T-helper 2 cell treated with Interferon-gamma antibody and Interleukin-4, amounts not matched to agents 100 ng/mL and 5 ng/mL, for 36 hours (primary cell): ENCODE data around the gene CYRIA. TPM values are rescaled to one million over a fixed set of nuclear protein-coding genes. Genes with fewer than 3 reads are reported as not detected.

Source experiments
- intact Hi-C: fragments of 100-400 bp; cut with micrococcal nuclease; formaldehyde crosslinking; loops from one replicate; pipeline ENCODE4 v1.15.1; 2023
- total RNA-seq: library from RNA; stranded (reverse); gene quantifications from 2 replicates; pipeline ENCODE4 v1.2.3, GENCODE V29; 2022

CYRIA gene
- total RNA-seq, 1 donor from 2014 or later: 0.70 TPM

GRCh38 chr2:16629770-16630169 is 35.9 kb downstream of the CYRIA start:
- intact Hi-C loops: no loop called here

- intact Hi-C loops: no loop called here
Measured at GRCh38 chr2:16629044-16629443, 36.6 kb downstream of the CYRIA start.

- intact Hi-C loops: no loop called here
Measured at GRCh38 chr2:16628314-16628713, 37.3 kb downstream of the CYRIA start.

- intact Hi-C loops: no loop called here
Measured at GRCh38 chr2:16626997-16627605, 38.5 kb downstream of the CYRIA start.

GRCh38 chr2:16626497-16626896 is 39.1 kb downstream of the CYRIA start:
- intact Hi-C loops: no loop called here

GRCh38 chr2:16625759-16626158 is 39.9 kb downstream of the CYRIA start:
- intact Hi-C loops: no loop called here

GRCh38 chr2:16625201-16625729 is 40.4 kb downstream of the CYRIA start:
- intact Hi-C loops: no loop called here

GRCh38 chr2:16624436-16624780 is 41.2 kb downstream of the CYRIA start:
- intact Hi-C loops: loop anchor here (5.0 kb wide), 1 partner anchor 43 kb away; the partner anchor contains the start of gene CYRIA

- intact Hi-C loops: loop anchor here (2.0 to 5.0 kb wide), 2 partner anchors 15 to 44 kb away; partner anchors contain the start of gene CYRIA
Measured at GRCh38 chr2:16623564-16624435, 41.8 kb downstream of the CYRIA start.

GRCh38 chr2:16623031-16623430 is 42.6 kb downstream of the CYRIA start:
- intact Hi-C loops: loop anchor here (2.0 to 5.0 kb wide), 2 partner anchors 14 to 44 kb away; partner anchors contain the start of gene CYRIA

GRCh38 chr2:16622399-16622968 is 43.1 kb downstream of the CYRIA start:
- intact Hi-C loops: loop anchor here (2.0 to 5.0 kb wide), 2 partner anchors 14 to 45 kb away; partner anchors contain the start of gene CYRIA

GRCh38 chr2:16621316-16621715 is 44.3 kb downstream of the CYRIA start:
- intact Hi-C loops: loop anchor here (5.0 kb wide), 1 partner anchor 46 kb away; the partner anchor contains the start of gene CYRIA

GRCh38 chr2:16620590-16620989 is 45.0 kb downstream of the CYRIA start:
- intact Hi-C loops: loop anchor here (5.0 kb wide), 1 partner anchor 47 kb away; the partner anchor contains the start of gene CYRIA

- intact Hi-C loops: loop anchor here (5.0 kb wide), 1 partner anchor 48 kb away; the partner anchor contains the start of gene CYRIA
Measured at GRCh38 chr2:16619576-16620245, 45.9 kb downstream of the CYRIA start.

- intact Hi-C loops: no loop called here
Measured at GRCh38 chr2:16617282-16618266, 48.1 kb downstream of the CYRIA start.
